ENCODE measurements around the gene HIVEP1. TPM values are rescaled to one million over a fixed set of nuclear protein-coding genes. Genes with fewer than 3 reads are reported as not detected.
"Not testable (repeated sequence)": the region's sequence is repeated elsewhere in the genome, so short reads cannot be mapped to it uniquely, and the experiment has no call there.

Gene HIVEP1
- total RNA-seq, 1 donor from 2014 or later = 10.8 TPM

DNA sequence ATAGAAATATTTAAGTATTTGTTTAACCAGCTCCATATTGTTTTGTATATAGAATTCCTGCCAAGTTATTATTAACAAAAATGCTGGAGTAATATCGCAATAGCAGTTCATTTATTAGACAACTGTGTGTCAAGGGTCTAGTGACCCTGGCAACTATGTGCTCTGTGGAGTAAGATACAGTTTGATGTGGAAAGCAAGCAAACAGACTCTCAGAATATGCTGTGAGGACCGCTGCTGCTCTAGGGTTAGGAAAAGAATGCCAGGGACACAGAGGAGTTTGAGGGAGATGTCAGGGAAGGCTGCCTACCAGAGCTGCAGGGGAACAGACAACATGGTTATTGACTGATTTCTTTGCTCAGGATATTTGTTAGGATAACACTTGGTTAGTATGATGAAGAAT is 71.2 kb downstream of the HIVEP1 start:
- peak; percentile 16 for DNase-seq (ENCODE audit: low read depth)

DNA sequence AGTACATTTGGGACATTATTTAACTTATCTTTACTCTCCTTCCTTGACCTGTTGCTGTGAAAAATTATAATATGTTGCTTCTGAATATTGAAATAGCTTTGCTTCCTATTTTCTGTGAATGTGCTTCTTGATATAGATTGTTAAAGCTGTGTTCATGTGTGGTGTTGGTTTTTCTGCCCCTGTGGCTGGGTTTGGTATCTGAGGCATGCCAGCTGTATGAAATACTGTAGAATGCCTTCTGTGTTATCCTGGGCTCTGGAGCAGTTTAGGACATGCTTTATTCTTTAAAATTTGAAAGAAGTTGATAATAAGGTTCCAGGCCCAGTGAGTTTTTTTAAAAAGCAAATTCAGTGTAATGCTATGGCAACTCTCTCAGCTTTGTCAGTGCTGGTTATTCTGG is 71.7 kb downstream of the HIVEP1 start:
- peak; percentile 38 for DNase-seq (ENCODE audit: low read depth)

DNA sequence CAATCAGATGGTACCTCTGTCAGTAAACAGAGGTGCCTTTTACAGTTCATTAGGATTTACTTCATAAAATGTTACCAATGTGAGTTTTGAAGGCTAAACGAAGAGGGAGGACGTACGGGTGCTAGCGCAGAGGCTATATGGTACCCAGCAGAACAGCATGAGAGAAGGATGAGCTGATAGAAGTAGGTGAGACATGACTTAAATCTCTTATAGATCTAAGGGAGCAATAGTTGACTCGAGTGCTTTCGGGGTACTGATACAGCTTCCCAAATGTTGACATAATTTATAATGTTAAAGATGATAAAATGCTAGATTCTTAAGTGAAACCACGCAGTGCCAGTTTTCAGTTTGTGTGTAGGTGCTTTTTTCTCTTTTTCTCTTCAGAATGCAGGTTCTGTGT is 72.6 kb downstream of the HIVEP1 start:
- DNase-seq (ENCODE audit: low read depth) = no peak

DNA sequence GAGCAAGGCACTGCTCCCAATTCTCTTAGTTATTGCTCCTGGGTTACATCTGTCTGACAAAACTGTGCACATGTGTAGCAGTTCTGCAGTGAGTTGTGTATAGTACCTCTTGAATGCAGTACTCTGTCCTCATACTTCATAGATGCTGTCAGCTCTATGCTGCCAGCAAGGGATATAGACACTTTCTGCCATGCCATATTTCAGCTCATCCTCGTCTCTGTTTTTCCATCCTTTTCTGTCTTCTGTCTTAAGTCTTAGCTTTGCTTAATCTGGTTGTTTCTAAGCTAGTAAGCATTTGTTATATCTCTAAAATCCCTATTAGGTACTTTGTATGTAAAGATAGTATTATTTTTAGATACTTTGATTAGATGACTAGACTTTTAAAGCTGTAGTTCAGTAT is 76.4 kb downstream of the HIVEP1 start:
- no peak for DNase-seq (ENCODE audit: low read depth)

DNA sequence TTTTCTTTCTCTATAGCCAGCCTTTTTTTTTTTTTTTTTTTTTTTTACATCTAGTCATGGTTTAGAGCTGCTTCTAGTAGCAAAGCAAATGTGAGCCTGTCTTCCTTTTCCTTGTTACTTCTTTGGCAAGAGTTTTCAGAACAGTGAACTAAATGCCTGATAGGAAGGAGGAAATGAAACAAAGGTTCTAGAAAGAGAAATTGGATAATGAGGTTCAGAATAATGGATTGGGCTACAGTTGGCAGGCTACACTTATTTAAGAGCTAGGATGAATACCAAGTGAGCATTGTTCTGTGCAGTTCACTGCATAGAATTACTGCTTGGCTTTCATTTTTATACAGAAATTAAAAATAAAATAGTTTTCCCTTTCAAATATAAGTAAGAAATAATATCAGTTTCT is 78.6 kb downstream of the HIVEP1 start:
- no peak for DNase-seq (ENCODE audit: low read depth)

DNA sequence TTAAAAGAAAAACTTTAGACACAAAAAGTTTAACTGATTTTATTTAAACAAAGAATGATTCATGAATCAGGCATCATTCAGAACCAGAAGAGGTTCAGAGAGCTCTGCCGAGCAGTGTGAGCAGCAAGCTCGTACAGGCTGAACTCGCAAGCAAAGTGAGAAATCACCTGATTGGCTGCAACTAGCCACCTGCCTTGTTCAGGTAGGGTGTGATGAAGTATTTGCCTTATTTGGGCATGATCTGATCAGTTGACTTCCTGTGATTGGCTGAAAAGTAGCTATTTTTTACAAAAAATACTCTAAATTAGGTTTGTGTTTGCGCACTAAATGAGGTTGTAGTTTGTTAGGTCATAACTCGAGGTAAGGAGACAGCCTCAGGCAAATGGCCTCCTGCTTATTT is 80.7 kb downstream of the HIVEP1 start:
- DNase-seq (ENCODE audit: low read depth) = no peak

DNA sequence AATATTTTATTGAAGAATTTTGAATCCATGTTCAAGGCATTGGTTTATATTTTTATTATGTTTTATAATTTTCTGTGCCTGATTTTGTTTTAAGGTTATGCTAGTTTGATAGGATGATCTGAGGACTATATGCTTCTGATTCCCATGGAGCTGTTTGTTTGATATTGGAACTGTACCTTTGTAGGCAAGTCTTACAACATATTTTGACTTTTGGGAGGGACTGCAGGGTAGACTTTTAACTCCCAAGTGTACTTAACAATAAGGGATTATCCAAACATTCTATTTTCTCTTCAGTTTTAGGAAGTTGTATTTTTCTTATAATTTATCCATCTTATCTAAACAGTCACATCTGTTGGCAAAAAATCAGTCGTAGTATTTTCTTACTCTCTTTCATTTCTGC is 82.6 kb downstream of the HIVEP1 start:
- DNase-seq (ENCODE audit: low read depth) = no peak

DNA sequence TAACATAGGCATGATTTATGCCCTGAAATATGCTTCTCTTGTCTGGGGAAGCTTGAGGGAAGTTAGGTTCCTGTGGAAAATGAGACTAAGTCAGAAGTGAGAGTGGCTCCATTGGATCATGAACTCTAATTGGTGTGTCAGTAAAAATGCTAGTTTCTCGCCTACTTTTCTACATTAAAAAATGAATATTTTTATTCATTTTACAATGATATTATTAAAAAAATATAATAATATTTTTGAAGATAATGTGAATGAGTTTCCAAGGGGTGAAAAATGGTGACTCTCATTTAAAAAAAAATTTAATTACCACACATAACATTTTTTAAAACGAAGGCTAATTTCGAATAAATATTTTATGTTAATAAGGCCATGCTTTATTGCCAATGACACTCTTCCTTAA is 84.2 kb downstream of the HIVEP1 start:
- no peak for DNase-seq (ENCODE audit: low read depth)

DNA sequence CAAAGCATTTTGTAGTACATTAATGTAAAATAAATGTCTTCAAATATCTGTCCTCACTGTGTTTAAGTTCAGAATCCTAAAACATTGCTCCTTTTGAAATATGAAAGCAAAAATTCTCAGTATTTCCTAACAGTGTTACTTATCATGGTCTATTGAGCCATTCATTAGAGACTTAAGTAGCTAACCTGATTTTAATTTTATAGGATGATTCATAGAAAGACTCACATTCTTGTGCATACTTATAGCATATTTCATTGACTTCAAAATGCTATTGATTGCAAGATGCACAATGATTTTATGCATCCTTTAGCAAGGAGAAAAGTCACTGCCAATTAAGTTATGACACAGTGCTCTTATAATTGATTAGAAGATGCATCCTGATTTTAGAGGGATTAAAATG is 85.7 kb downstream of the HIVEP1 start:
- no peak for DNase-seq (ENCODE audit: low read depth)

DNA sequence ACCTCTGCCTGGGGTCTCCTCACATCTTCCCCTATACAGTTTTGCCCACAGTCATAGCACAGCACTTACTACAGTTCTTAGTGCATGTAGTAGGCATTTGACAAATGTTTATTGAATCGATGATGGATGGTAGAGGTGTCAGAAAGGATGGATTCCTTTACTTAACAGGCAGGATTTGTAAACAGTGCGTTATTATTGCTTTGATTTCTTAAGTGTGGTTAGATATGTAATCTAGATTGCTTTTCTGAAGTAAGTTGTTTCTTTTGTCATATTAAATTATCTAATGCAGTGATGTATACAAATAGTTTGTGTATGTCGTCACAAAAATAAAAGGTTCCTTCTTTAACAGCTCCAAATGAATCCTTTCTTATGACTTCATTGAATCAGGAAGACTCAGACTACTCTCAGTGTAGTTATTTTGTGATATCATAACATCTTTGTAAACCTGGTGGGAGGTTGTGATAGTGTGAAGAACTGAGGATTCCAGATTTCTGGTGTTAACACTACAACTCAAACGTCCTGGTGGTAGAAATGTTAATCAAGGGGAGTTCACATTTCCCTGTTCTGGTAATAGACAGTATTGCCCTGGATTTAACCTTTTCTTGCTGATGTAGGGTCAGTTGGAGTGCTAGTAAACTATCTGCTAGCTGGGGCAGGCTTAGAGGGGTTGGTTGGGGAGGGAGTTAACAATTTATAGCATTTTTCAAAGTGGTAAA is 87.7 kb downstream of the HIVEP1 start:
- DNase-seq (ENCODE audit: low read depth) = no peak

DNA sequence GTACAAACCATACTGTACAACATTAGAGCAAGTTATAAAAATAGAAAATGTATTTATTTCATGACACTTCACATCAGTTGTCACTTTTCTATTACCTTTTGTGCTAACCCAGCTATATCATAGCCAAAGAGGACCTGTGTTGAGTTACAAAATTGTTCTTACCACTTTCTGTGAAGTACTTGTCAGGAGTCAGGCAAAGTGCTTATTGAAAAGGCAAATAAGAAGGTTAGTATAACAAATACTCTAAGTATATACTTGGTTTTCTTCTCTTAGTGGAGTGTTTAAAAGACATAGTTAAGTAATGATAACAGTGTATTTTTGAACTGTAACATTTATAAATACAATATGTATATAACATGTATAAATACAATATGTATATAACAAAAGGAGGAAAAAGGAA is 88.9 kb downstream of the HIVEP1 start:
- DNase-seq (ENCODE audit: low read depth) = no peak

DNA sequence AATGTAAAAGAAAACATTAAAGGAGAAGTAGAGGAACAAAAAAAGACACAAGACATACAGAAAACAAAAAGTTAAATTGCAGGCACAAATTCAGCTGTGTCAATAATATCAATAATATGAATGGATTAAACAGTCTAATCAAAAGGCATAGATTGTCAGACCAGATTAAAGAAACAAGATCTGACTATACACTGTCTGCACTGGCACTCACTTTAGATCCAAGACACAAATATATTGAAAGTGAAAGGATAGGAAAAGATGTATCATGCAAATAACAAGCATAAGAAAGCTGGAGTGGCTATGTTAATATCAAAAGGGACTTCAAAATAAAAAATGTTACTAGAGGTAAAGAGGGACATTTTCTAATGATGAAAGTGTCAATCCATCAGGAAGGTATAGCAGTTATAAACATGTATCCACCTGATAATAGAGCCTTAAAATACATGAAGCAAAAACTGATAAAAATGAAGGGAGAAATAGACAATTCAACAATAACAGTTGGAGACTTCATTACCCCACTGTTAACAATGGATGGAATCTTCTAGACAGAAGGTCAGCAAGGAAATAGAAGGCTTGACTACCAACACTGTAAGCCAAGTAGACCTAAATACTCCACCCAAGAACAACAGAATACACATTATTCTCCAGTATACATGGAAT is 89.7 kb downstream of the HIVEP1 start:
- DNase-seq (ENCODE audit: low read depth) = no peak

DNA sequence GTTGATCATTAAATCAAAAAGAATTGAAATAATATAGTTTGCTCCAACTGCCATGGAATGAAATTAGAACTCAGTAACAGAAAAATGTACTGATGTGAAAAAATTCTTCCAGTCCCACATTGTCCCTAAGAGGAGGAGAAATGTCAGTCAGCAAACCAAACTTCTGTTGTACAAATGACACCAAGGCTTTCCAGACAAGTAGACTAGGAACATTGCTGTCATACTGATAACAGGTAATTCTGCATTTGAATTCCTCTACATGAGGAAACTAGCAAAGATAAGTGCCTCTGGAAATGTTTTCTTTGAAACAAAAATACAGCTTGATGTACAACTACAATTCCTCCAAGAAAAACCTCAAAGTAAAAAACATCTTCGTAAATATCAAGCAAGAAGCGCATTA is 90.2 kb downstream of the HIVEP1 start:
- no peak for DNase-seq (ENCODE audit: low read depth)

DNA sequence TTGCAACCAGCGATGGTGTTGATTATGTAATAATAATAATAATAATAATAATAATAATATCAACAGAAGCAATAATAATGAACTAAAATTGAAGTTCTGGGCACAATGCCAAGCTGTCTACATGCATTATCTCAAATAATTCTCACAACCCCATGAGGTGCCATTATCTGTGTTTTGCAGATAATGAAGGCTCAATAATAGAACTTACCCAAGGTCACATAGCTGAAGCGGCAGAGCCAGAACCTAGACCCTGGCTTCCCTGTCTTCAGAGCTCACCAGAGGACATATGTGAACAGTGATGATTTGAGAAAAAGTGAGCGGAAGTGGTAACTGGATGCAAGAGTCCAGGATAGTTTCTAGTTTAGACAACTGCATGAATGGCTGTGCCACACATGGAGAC is 91.0 kb downstream of the HIVEP1 start:
- no peak for DNase-seq (ENCODE audit: low read depth)

DNA sequence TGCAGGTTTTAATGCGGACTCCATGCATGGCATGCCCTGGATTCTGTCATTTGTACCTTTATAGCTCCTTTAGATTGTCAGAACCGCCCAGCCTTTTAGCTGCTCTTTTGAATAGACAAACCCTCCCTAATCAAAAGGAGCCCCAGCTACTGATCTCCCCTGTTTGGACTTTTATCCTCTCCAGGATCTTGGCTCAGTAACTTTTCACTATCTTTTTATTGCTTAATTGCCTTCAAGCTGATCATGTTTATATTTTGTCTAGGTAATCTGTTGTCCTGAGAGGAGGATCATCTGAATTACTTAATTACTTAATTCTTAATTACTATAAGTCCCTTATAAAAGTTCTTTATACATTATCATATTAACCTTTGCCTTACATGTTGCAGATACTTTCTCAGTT is 93.2 kb downstream of the HIVEP1 start:
- DNase-seq (ENCODE audit: low read depth) = no peak

DNA sequence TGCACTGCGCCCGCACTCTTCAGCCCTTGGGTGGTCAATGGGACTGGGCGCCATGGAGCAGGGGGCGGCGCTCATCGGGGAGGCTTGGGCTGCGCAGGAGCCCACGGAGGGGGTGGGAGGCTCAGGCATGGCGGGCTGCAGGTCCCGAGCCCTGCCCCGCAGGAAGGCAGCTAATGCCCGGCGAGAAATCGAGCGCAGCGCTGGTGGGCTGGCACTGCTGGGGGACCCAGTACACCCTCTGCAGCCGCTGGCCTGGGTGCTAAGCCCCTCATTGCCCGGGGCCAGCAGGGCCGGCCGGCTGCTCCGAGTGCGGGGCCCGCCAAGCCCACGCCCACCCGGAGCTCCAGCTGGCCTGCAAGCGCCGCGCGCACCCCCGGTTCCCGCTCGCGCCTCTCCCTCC is 96.3 kb downstream of the HIVEP1 start:
- not testable (repeated sequence) for DNase-seq (ENCODE audit: low read depth)

DNA sequence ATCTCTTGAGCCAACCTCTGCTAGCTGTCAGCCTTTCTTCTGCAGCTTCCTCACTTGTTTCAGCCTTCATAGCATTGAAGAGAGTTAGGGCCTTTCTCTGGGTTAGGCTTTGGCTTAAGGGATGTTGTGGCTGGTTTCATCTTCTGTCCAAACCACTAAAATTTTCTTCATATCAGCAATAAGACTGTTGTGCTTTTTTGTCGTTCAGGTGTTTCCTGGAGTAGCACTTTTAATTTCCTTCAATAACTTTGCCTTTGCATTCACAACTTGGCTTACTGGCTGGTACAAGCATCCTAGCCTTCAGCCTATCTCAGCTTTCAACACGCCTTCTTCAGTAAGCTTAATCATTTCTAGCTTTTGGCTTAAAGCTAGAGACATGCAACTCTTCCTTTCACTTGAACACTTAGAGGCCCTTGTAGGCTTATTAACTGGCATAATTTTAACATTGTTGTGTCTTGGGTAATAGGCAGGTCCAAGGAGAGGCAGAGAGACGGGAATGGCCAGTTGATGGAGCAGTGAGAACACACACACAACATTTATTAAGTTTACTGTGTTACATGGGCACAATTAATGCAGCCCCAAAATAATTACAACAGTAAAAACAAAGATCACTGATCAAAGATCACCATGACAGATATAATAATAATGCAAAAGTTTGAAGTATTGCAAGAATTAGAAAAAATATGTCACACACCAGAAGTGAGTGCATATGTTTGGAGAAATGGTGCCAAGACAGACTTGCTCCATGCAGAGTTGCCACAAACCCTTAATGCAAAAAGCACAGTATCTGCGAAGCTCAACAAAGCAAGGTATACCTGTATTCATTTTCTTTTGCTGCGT is 98.6 kb downstream of the HIVEP1 start:
- DNase-seq (ENCODE audit: low read depth) = no peak

DNA sequence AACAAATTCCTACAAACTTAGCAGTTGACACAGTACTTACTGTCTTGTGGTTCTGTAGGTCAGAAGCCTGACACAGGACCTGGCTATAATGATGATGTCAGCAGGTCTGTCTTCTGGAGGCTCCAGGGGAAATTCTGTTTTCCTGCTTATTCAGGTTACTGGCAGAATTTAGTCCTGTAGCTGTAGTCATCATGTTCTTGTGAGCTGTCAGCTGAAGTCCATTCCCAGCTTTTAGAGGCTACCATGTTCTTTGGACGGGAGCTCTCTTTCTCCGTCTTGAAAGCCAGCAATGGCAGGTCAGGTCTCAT is 99.2 kb downstream of the HIVEP1 start:
- DNase-seq (ENCODE audit: low read depth) = no peak

DNA sequence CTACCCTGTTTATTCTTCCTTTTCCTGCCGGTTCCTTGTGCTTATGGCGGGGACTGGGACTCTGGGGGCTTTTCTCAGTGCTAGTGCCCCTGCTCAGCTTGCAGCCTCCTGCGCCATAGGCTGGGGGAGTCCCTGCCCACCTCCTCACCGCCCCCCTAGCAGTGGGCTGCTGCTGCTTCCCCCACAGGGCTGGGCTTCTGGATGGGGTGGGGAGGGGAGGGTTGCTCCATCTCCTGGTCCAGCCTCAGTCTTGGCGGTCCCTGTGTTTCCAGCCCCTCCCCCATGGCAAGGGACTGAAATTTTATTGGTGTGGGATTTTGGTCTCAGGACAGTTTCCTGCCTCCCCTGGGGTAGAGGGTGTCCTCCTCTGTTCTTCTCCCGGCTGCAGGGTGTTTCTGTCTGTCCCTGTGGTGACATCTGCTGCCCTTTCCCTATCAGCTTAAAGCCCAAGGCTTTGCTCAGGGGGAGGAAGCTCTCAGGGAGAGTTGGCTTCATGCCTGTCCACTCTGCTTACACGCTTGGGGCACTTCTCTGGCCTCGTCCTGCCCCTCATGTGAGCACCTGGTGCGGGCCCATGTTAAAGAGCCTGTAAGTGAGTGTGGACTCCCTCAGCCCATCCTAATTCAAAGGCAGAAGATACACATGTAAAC is 100.6 kb downstream of the HIVEP1 start:
- DNase-seq (ENCODE audit: low read depth) = no peak

DNA sequence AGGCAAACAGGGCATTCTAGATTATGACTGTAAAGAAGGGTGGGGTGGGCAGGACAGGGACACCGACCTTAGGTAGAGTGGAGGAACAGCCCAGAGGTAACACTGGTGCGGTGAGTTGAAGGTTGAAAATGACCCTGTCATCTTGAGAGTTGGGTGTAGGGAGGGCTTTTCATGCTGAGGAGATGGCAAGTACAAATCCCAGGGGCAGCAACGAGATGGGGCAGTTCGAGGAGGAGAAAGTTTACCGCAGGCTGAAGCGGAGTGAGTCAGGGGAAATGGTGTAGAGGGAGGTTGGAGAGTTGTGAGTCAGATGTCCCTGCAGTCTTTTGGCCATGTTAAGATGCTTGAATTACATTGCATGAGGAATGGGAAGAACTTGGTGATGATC is 101.1 kb downstream of the HIVEP1 start:
- DNase-seq (ENCODE audit: low read depth) = peak; percentile 22

DNA sequence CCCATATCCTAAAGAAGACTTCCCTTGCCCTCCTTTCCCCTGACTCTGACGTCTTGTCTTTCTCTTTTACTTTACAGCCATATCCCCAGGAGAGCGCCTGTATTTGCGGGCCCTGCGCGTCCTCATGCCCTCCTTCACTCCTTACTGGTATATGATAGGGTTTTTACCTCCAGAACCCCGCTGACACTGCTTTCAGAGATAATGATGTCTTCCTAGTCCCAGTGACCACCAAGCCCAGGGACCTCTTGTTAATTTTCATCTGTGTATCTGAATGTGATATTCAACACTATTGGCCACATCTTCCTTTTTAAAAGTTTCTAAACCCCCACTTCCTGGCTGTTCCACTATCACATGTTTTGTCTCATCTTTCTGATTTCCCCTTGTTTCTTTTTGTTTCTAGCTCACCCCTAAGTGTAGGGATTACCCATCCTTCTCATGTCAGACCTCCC is 102.0 kb downstream of the HIVEP1 start:
- no peak for DNase-seq (ENCODE audit: low read depth)

DNA sequence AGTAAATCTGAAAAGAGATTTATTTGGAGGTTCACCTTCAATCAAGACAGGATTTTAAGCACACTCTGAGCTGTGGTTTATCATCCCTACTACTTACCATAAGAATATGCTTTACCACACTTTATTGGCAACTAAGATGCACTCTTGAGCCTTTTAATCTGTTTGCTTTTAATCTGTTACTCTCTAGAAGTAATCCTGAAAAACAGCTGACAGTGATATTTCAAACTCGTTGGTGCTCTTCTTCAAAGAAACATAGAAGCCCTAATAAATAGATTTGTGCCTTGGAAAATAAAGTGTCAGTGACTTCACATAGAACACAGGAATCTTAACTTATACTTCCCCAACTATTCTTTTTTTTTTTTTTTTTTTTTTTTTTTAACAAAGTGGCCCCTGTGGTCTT is 102.9 kb downstream of the HIVEP1 start:
- DNase-seq (ENCODE audit: low read depth) = no peak

All from myocyte (in vitro differentiated cells).